Lung (tissue), 12 donors: ENCODE measurements around the gene DYSF. TPM values are rescaled to one million over a fixed set of nuclear protein-coding genes. Genes with fewer than 3 reads are reported as not detected.
A peak's percentile ranks its signal among the peaks of the same experiment; 100 is the strongest.

Experiments
- ATAC-seq: fragments of 200-7000 bp; cut with Tn5 transposase; one replicate; pipeline ENCODE4 v1.9.1; 2020; ENCODE audit warnings: moderate number of reproducible peaks; ENCODE audit not compliant: insufficient read depth, low FRiP score
- DNase-seq, 3 donors: peaks; one replicate each; pipeline ENCODE4 v3.0.0-alpha.2; 2013 to 2017
- H3K27ac ChIP-seq, 2 donors: one replicate each; pipeline ENCODE4 v1.5.1; 2013; ENCODE audit warnings: mild to moderate bottlenecking in 2 of 2, moderate library complexity in 2 of 2, control low read depth in 1 of 2, inconsistent platforms in 1 of 2, low read depth in 1 of 2, low read length in 1 of 2
- H3K27me3 ChIP-seq, 3 donors: one replicate each; pipeline ENCODE4 v1.5.1; 2013; ENCODE audit warnings: low read length in 2 of 3; ENCODE audit not compliant: control insufficient read depth in 3 of 3, insufficient read depth in 3 of 3
- H3K36me3 ChIP-seq, 4 donors: one replicate each; pipeline ENCODE4 v1.5.1; 2013; ENCODE audit warnings: low read length in 4 of 4, mild to moderate bottlenecking in 1 of 4, moderate library complexity in 1 of 4; ENCODE audit not compliant: control insufficient read depth in 4 of 4, insufficient read depth in 4 of 4
- H3K4me1 ChIP-seq, 5 donors: one replicate each; pipeline ENCODE4 v1.5.1; 2013; ENCODE audit warnings: low read length in 5 of 5, mild to moderate bottlenecking in 2 of 5, moderate library complexity in 1 of 5; ENCODE audit not compliant: control insufficient read depth in 5 of 5, insufficient read depth in 5 of 5
- H3K4me3 ChIP-seq: one replicate; pipeline ENCODE4 v1.5.1; 2013; ENCODE audit warnings: mild to moderate bottlenecking, control low read depth, moderate library complexity
- H3K9ac ChIP-seq, 2 donors: one replicate each; pipeline ENCODE4 v1.5.1; 2013; ENCODE audit warnings: low read length in 2 of 2, control low read depth in 1 of 2; ENCODE audit not compliant: insufficient read depth in 1 of 2
- H3K9me3 ChIP-seq, 4 donors: one replicate each; pipeline ENCODE4 v1.5.1; 2013; ENCODE audit warnings: low read length in 3 of 4, mild to moderate bottlenecking in 1 of 4, moderate library complexity in 1 of 4; ENCODE audit not compliant: control insufficient read depth in 4 of 4, insufficient read depth in 3 of 4
- CTCF ChIP-seq: IDR thresholded peaks from 2 replicates; pipeline ENCODE4 v1.5.1; 2012; ENCODE audit warnings: mild to moderate bottlenecking; ENCODE audit errors: control extremely low read depth, extremely low read depth
- whole genome bisulfite sequencing, 2 donors: extraction: QIAGEN DNeasy Blood & Tissue Kit; methylation state at CpG; one replicate each; pipeline ENCODE4 v1.1.7; 2013; 5-methylcytosine and 5-hydroxymethylcytosine counted together
- polyA plus RNA-seq, 2 donors: library from polyadenylated mRNA; stranded (reverse); fragments of 200-250 nt; gene quantifications; one replicate each; pipeline ENCODE4 v1.2.1, GENCODE V29; 2013
- total RNA-seq, 2 donors: library from RNA; depleted of rRNA in 1 of 2; stranded (reverse); fragments of >200 nt in 1 of 2; gene quantifications; one replicate each; pipeline ENCODE4 v1.2.1, GENCODE V29; 2014 to 2021
- donor health status: control.
- donor health status: control.
- donor health status: Bipolar disorder and iron deficiency.
- donor health status: healthy.
- donor health status: DM: yes; HTN: yes; CAD: no.

Gene DYSF
- total and polyA plus RNA-seq, 4 donors: 12.9 to 56.2 (median 40.0) TPM

GRCh38 chr2:71720596-71721361 is 267.4 kb downstream of the DYSF start:
- Histone ChIP-seq H3K4me1 (peaks cover 0 to 30% (median 14%) of the 10 kb centered on the region in 5 donors), H3K9ac (no peak overlapping the region), H3K27me3 (no peaks in the 10 kb centered on the region), H3K9me3 (peaks cover 0 to 4% (median under 1%) of the 10 kb centered on the region in 4 donors), H3K27ac (peak overlapping the region in 1 of 2 donors; percentile 7), H3K36me3 (no peaks in the 10 kb centered on the region), H3K4me3 (no peak overlapping the region)
- WGBS, 2 donors: 75 to 79% methylated on average over 4 of the region's 4 CpGs
- DNase-seq: no peak
- no peak for TF ChIP-seq CTCF
- no peak for ATAC-seq

GRCh38 chr2:71721362-71721665 is 268.0 kb downstream of the DYSF start:
- Histone ChIP-seq H3K36me3 (no peaks in the 10 kb centered on the region), H3K9ac (no peak overlapping the region), H3K4me3 (no peak overlapping the region), H3K9me3 (peaks cover 0 to 4% (median under 1%) of the 10 kb centered on the region in 4 donors), H3K27ac (no peak overlapping the region), H3K27me3 (no peaks in the 10 kb centered on the region), H3K4me1 (peaks cover 0 to 25% (median 14%) of the 10 kb centered on the region in 5 donors)
- TF ChIP-seq CTCF: no peak
- DNase-seq (peak in 1 of 3 donors; percentile 38), ATAC-seq (no peak)
- 45 to 66% methylated on average over 1 of the region's 1 CpG for WGBS, 2 donors

- Histone ChIP-seq H3K9me3 (peaks cover 0 to 4% (median under 1%) of the 10 kb centered on the region in 4 donors), H3K27me3 (no peaks in the 10 kb centered on the region), H3K4me3 (no peak overlapping the region), H3K27ac (no peak overlapping the region), H3K9ac (no peak overlapping the region), H3K36me3 (no peaks in the 10 kb centered on the region), H3K4me1 (peaks cover 0 to 22% (median 14%) of the 10 kb centered on the region in 5 donors)
- TF ChIP-seq CTCF: no peak
- ATAC-seq: no peak
- WGBS, 2 donors: 54 to 80% methylated on average over 2 of the region's 2 CpGs
- peak in 1 of 3 donors; percentile 47 for DNase-seq
Observed at GRCh38 chr2:71721669-71722068, 268.3 kb downstream of the DYSF start.
